Astrocyte of the cerebellum (primary cell): ENCODE results near the gene ATXN1L.

ENCODE experiments used
- DNase-seq: peaks from one replicate; pipeline ENCODE4 v3.0.0-alpha.2; 2011; ENCODE audit warnings: low read depth
- H3K4me3 ChIP-seq: 2 replicates; pipeline ENCODE4 v1.5.1; 2011; ENCODE audit warnings: mild to moderate bottlenecking, low read depth, low read length, moderate library complexity
- in situ Hi-C: cut with HindIII; loops from 2 replicates; pipeline ENCODE4 v1.10.0; 2017; ENCODE audit warnings: low sequenced_read_pairs
- TF ChIP-seq, protein P1 (sequence below): IDR thresholded peaks from 2 replicates; pipeline ENCODE4 v1.5.1; 2012; ENCODE audit warnings: low read length, low read depth, moderate library complexity, mild to moderate bottlenecking; ENCODE audit errors: missing control alignments

Gene ATXN1L

DNA sequence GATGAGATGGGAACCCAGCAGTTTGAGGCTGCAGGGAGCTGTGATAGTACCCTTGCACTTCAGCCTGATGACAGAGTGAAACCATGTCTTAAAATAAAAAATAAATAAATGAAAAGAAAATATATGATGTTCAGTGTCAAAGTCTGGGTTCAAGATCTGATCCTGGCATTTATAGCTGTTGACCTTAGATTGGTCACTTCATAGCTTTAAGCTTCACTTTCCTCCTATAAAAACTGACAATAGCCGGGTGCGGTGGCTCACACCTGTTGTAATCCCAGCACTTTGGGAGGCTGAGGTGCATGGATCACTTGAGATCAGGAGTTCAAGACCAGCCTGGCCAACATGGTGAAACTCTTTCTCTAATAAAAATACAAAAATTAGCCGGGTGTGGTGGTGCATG, 43.4 kb downstream of the ATXN1L start:
- TF ChIP-seq, protein P1, sequence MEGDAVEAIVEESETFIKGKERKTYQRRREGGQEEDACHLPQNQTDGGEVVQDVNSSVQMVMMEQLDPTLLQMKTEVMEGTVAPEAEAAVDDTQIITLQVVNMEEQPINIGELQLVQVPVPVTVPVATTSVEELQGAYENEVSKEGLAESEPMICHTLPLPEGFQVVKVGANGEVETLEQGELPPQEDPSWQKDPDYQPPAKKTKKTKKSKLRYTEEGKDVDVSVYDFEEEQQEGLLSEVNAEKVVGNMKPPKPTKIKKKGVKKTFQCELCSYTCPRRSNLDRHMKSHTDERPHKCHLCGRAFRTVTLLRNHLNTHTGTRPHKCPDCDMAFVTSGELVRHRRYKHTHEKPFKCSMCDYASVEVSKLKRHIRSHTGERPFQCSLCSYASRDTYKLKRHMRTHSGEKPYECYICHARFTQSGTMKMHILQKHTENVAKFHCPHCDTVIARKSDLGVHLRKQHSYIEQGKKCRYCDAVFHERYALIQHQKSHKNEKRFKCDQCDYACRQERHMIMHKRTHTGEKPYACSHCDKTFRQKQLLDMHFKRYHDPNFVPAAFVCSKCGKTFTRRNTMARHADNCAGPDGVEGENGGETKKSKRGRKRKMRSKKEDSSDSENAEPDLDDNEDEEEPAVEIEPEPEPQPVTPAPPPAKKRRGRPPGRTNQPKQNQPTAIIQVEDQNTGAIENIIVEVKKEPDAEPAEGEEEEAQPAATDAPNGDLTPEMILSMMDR = no peak
- in situ Hi-C loops = no loop called here
- DNase-seq = no peak
- H3K4me3 ChIP-seq = no peak overlapping the region

DNA sequence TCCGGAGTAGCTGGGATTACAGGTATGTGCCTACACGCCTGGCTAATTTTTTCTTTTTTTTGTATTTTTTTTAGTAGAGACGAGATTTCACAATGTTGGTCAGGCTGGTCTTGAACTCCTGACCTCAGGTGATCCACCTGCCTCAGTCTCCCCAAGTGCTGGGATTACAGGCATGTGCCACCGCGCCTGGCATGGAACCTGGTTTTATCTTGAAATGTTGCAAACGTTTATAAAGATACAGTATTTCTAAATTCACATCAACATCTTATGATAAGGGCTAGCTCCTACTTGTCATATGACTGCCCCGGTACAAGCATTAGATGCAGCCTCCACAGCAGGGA, 48.1 kb downstream of the ATXN1L start:
- no peak for DNase-seq
- in situ Hi-C loops = no loop called here
- TF ChIP-seq, protein P1 = no peak
- peak overlapping the region; percentile 100 for H3K4me3 ChIP-seq

DNA sequence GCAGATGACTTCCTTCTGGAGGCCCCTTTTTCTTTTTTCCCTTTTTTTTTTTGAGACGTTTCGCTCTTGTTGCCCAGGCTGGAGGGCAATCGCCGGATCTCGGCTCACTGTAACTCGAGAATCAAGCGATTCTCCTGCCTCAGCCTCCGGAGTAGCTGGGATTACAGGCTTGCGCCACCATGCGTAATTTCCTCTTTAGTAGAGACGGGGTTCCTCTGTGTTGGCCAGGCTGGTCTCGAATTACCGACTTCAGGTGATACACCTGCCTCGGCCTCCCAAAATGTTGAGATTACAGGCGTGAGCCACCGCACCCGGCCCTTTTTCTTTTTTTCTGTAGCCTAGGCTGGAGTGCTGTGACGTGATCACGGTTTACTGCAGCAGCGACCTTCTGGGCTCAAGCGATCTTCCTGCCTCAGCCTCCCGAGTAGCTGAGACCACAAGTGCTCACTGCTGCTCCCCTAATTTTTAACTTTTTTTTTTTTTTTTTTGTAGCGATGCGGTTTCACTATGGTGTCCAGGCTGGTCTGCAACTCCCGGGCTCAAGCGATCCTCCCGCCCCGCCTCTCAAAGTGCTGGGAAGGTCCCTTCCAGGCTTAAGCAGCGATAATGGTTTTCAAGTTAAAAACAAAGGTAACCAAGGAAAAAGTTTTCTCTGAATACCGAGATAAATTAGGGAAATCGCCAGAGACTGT, 48.6 kb downstream of the ATXN1L start:
- peak overlapping the region; percentile 100 for H3K4me3 ChIP-seq
- peak; percentile 27 for DNase-seq
- in situ Hi-C loops = no loop called here
- TF ChIP-seq, protein P1 = no peak

DNA sequence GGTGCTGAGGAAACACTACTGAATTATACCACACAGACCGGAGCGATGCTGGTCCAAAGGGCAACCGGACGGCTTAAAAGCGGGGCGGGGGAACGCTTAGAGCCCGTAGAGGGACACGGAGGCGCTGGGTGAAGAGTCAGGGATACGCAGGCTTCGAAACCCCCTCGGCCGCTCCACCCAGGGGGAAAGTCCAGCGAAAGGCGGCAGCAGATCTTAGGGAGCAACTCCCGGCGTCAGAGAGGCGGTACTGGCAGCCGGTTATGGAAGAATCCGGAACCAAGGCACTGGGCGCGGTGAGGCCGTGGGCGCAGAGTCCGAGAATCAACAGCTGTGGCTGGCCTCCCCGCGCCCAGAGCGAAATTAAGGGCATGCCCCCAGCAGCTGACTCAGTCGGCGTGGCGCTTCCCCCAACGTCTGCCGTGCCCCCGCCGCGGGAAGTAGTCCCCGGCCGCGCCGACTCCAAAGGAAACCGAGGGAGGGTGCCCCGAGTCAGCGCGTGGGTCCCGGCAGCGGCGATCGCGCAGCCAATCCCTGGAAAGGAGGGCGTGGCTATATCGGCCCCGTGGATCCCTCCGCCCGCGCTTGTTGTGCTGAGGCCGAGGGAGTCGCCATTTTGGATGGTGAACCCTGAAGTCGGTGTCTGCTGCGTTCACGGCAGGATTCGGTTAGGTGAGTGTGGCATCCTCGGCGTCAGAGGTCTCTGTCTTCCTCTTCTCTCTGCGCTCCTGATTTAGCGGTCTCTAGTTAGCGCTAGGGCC, 49.3 kb downstream of the ATXN1L start, which contains the start of gene IST1:
IST1 (plus strand) TSS at position 611 of the 758 bp plus-strand sequence. CDS start 20,110 bp downstream, outside the sequence.
- H3K4me3 ChIP-seq = peak within 1 kb of the TSS; percentile 100
- in situ Hi-C loops = no loop called here
- DNase-seq = peak; percentile 97
- TF ChIP-seq, protein P1 = no peak

DNA sequence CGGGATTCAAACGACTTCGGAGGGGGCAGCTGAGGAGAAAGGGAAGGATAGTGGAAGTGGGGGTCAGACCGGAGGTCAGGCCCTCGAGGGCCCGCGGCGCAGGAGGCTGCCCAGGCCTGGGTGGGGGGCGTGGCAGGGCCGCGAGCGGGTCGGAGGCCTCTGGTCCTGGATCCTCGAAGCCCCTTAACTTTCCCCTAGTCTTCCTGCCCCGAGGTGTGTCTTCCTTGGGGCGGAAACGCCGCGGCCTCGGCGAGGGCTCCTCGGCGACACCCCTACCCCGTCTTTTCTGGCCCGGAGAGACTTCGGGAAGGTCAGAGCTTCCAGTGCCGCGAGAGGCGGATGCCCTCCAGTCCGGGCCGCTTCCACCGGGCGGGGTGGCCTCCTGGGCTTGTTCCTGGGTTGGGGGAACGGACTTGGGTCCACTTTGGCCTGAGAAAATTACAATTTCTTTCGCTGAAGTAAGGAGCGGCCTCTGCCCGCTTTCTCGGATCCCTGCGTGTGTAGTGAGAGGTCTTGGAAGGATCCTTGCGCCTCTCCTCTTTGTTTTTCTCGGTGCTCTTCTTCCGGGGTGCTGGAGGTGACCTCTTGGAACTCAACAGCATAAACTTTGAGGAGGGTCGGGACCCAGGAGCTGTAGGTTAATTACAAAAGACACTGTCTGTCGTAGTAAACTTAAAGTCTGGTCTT, 50.0 kb downstream of the ATXN1L start:
- no peak for DNase-seq
- TF ChIP-seq, protein P1 = no peak
- peak overlapping the region; percentile 100 for H3K4me3 ChIP-seq
- in situ Hi-C loops = no loop called here

DNA sequence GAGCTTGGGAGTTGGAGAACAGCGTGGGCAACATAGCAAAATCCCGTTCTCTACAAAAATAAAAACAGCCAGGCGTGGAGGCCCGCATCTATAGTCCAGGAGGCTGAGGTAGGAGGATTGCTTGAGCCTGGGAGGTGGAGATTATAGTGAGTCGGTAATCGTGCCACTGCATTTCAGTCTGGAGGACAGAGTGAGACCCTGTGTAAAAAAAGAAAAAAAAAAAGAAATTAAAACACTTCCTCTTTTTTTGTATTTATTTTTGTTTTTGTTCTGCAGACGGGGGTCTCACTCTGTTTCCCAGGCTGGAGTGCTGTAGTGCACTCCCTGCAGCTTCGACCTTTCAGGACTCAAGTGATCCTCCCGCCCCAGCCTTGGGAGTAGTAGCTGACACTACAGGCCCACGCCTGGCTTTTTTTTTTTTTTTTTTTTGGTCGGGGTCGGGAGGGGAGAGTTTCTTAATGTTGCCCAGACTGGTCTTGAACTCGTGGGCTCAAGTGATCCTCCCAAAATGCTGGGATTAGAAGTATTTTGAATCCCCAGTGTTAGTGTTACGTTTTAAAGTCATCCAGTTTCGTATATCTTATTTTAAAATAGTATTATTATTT, 51.1 kb downstream of the ATXN1L start:
- peak overlapping the region; percentile 100 for H3K4me3 ChIP-seq
- DNase-seq = no peak
- in situ Hi-C loops = no loop called here
- TF ChIP-seq, protein P1 = no peak
